GM12865 (cell line): ENCODE data around the gene PEPD.

Experiments
- DNase-seq: peaks from one replicate; pipeline ENCODE4 v3.0.0; 2010; ENCODE audit warnings: low read depth
- H3K4me3 ChIP-seq: 2 replicates; pipeline ENCODE4 v1.5.1; 2011; ENCODE audit warnings: mild to moderate bottlenecking, low read depth, low read length, control low read depth
- CTCF ChIP-seq: IDR thresholded peaks from 2 replicates; pipeline ENCODE4 v1.5.1; 2011; ENCODE audit warnings: low read length, control low read depth, low read depth, inconsistent platforms; ENCODE audit not compliant: insufficient read depth; ENCODE audit errors: missing control alignments

The PEPD gene

DNA sequence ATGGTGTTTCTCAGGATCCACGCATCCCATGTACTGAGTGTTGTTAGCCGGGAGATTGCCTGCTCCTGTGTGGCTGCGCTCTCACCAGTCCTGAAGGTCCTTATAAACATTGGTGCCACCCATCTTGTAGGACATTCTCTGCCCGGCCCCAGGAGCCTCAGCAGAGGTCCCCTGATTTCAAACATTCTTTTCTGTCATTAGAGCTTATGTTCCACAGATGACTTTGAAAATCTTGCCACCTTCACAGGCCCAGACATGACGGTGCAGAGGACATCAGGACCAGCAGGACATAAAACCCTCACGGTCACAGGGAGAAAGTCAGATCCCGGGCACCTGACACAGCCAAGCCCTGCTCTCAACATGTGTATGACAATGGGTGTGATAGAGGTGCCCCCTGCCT lies 33.2 kb upstream of the PEPD start:
- no peak overlapping the region for H3K4me3 ChIP-seq
- no peak for TF ChIP-seq CTCF
- DNase-seq: no peak

- no peak for TF ChIP-seq CTCF
- no peak overlapping the region for H3K4me3 ChIP-seq
- no peak for DNase-seq
Measured at GRCh38 chr19:33554391-33554790, 32.8 kb upstream of the PEPD start.

GRCh38 chr19:33553530-33554310 lies 32.1 kb upstream of the PEPD start:
- DNase-seq: no peak
- no peak overlapping the region for H3K4me3 ChIP-seq
- no peak for TF ChIP-seq CTCF

DNA sequence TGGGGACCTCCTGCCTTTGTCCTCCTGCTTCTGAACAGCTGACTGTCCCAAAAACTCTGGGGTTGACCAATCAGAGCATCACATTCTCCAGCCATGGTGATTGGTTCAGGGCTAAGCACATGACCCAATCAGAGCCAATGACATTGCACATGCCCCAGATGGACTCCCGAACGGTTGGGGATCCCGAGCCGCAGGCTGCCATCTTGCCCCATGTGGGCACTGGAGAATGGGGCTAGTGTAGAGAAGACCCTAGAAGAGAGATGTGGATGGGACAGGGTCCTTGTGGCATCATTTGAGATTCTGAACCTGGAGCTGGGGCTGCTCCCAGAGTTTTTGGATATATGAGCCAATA lies 31.3 kb upstream of the PEPD start:
- no peak for DNase-seq
- no peak overlapping the region for H3K4me3 ChIP-seq
- no peak for TF ChIP-seq CTCF

GRCh38 chr19:33552191-33552927 lies 30.8 kb upstream of the PEPD start:
- DNase-seq: no peak
- H3K4me3 ChIP-seq: no peak overlapping the region
- TF ChIP-seq CTCF: no peak

DNA sequence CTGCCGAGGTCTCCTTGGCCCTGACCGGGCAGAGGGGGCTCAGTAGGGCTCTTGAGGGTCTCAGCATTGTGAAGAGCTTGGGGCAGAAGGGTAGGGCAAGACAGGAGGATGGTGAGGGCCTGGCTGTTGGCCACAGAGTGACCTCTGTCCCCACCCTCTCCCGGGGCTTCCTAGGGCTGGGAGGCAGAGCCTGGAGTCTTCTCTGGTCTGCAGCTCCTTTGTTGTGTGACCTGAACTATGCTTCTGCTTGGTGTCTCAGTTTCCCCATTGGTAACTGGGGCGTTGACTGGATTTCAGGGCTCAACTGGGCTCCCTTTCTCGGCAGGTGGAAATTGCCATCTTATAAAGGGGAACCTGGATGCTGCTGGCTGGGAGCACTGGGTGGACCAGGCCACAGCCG lies 30.1 kb upstream of the PEPD start:
- no peak overlapping the region for H3K4me3 ChIP-seq
- DNase-seq: no peak
- TF ChIP-seq CTCF: no peak
